ENCODE measurements around the gene DCP1B.
A peak's percentile ranks its signal among the peaks of the same experiment; 100 is the strongest.

DCP1B gene

DNA sequence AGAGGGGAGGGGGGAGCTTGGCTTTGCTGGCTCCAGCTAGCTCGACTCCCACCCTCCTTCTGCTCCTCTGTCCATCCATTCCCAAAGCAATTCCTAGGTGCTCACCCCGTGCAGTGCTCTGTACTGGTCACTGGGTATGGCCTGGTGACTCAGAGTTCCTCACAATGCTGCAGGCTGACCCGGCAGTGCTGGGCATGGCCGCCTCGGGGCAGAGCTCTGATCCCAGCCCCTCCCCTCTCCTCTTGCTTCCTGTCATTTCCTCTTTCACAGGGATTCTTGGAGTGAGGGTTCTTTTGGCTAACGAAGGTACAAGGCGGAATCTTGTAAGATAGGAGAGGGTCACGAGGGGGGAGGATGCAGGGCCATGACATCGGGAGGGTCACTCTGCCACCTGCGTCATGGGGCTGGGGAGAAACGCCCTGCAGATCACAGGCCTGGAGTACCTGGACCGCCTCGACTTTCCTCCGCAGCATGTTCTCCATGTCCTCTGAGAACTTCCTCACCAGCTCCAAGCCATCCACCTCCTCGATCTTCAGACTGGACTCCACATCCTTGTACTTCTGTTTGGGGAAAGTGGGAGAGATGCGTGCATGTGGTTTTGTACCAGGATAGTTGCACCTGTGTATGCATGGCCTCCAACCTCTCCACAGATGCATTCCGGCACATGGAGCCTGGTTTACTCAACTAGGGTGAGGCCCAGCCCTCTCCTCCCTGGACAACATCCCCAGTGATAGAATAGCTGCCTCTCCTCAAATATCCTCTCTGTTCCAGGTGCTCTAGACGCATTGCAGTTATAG is 91.5 kb downstream of the DCP1B start:
- peak; percentile 6 for DNase-seq (ENCODE audit: low spot score)

DNA sequence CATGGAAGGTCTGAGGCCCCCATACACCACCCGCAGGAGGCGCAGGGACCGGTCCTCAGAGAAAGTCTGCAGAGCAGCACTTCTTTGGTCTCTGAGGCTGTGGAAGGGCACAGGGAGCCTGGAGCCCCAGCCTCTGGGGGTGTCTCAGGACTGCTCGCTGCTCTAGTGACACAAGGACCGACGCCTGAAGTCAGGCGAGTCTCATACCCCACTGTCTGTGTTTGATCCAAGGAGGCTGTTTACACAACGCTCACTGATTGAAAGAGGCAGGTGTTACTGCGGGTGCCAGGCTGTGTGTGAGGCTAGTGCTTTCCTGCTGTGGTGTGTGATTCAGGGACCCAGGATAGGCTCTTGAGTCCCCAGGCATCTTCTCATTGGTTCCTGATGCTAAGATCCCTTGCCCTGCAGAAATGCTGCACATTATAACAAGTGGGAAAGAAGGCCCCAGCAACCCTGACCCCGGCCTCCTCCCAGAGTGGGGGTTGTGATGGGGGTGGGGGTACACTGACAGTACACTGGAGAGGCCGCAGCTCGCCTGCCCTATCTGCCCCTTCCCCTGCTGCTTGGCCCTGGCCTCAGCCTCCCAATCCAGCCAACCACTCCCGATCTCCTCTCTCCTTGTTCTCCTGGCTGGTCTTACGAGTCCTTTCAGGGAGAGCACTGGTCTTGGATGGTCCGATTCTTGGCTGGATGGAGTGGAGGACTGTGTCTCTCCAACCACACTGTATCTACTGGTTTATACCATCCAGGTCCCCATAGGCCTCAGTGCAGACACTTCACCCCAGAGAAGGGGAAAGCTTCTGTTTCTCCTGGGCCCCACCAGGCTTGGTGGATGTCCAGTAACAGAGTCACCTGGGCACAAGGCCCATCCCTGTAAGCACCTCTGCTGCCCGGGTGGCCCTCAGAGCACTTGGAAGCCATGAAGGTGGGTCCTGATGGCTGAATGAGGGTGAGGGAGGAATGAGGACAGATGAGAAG is 92.4 kb downstream of the DCP1B start:
- peak; percentile 8 for DNase-seq (ENCODE audit: low spot score)
- TF ChIP-seq, protein P1, sequence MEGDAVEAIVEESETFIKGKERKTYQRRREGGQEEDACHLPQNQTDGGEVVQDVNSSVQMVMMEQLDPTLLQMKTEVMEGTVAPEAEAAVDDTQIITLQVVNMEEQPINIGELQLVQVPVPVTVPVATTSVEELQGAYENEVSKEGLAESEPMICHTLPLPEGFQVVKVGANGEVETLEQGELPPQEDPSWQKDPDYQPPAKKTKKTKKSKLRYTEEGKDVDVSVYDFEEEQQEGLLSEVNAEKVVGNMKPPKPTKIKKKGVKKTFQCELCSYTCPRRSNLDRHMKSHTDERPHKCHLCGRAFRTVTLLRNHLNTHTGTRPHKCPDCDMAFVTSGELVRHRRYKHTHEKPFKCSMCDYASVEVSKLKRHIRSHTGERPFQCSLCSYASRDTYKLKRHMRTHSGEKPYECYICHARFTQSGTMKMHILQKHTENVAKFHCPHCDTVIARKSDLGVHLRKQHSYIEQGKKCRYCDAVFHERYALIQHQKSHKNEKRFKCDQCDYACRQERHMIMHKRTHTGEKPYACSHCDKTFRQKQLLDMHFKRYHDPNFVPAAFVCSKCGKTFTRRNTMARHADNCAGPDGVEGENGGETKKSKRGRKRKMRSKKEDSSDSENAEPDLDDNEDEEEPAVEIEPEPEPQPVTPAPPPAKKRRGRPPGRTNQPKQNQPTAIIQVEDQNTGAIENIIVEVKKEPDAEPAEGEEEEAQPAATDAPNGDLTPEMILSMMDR (IDR thresholded peaks at IDR 0.05; ENCODE audit: extremely low read depth, missing control alignments) = no peak

More for the DNA sequence above, 91.5 kb downstream of the DCP1B start:
- TF ChIP-seq, protein P1 (IDR thresholded peaks at IDR 0.05; ENCODE audit: extremely low read depth, missing control alignments) = no peak

DNA sequence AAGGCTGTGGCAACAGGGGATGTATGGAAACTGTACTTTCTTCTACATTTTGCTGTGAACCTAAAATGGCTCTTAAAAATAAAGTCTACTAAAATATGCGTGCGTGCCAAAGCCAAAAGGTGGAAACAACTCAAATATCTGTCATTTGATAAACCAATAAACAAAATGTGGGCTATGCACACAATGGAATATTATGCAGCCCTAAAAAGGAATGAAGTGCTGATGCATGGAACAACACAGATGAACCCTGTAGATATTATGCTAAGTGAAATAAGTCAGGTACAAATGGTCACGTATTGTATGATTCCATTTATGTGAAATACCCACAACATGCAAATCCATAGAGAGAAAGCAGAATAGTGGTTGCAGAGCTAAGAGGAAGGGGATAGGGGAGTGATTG is 93.8 kb downstream of the DCP1B start:
- DNase-seq (ENCODE audit: low spot score) = no peak
- TF ChIP-seq, protein P1 (IDR thresholded peaks at IDR 0.05; ENCODE audit: extremely low read depth, missing control alignments) = no peak

GRCh38 chr12:1908758-1909157 is 95.5 kb downstream of the DCP1B start:
- no peak for DNase-seq (ENCODE audit: low spot score)
- TF ChIP-seq, protein P1 (IDR thresholded peaks at IDR 0.05; ENCODE audit: extremely low read depth, missing control alignments) = no peak

- DNase-seq (ENCODE audit: low spot score) = no peak
- TF ChIP-seq, protein P1 (IDR thresholded peaks at IDR 0.05; ENCODE audit: extremely low read depth, missing control alignments) = no peak
Observed at GRCh38 chr12:1907652-1908611, 96.3 kb downstream of the DCP1B start.

- DNase-seq (ENCODE audit: low spot score) = no peak
Observed at GRCh38 chr12:1906579-1906978, 97.7 kb downstream of the DCP1B start.

More at GRCh38 chr12:1906579-1906978, 97.7 kb downstream of the DCP1B start:
- TF ChIP-seq, protein P1 (IDR thresholded peaks at IDR 0.05; ENCODE audit: extremely low read depth, missing control alignments) = no peak

All from GM20000 (cell line).